ENCODE measurements around the gene DRC3.
"Not testable (repeated sequence)": the region's sequence is repeated elsewhere in the genome, so short reads cannot be mapped to it uniquely, and the experiment has no call there.

Gene DRC3

GRCh38 chr17:17972126-17972951, at the start of gene DRC3, which contains the start of gene TOM1L2:
Gene DRC3 (plus strand): TSS chr17:17972862. CDS start chr17:17977599, 4,737 bp downstream.
Gene TOM1L2 (minus strand): TSS chr17:17972400. CDS start chr17:17972313, 87 bp downstream.
- DNase-seq, result peak; percentile 100

GRCh38 chr17:17924131-17924856, 48.4 kb upstream of the DRC3 start:
- peak; percentile 66 for DNase-seq

GRCh38 chr17:17924857-17925250, 47.8 kb upstream of the DRC3 start:
- DNase-seq, result no peak

- DNase-seq, result no peak
Observed at GRCh38 chr17:17926036-17926435, 46.6 kb upstream of the DRC3 start.

- DNase-seq, result no peak
Observed at GRCh38 chr17:17926840-17927449, 45.7 kb upstream of the DRC3 start.

GRCh38 chr17:17928398-17929287, 44.0 kb upstream of the DRC3 start:
- DNase-seq, result no peak

GRCh38 chr17:17929655-17930380, 42.8 kb upstream of the DRC3 start:
- DNase-seq, result no peak

GRCh38 chr17:17930674-17931073, 42.0 kb upstream of the DRC3 start:
- DNase-seq, result no peak

- no peak for DNase-seq
Observed at GRCh38 chr17:17931159-17931558, 41.5 kb upstream of the DRC3 start.

- DNase-seq, result peak; percentile 71
Observed at GRCh38 chr17:17933775-17934174, 38.9 kb upstream of the DRC3 start.

GRCh38 chr17:17934214-17934613, 38.4 kb upstream of the DRC3 start:
- DNase-seq, result no peak

GRCh38 chr17:17934806-17935205, 37.9 kb upstream of the DRC3 start:
- DNase-seq, result no peak

- DNase-seq, result peak; percentile 96
Observed at GRCh38 chr17:17935321-17936271, 37.1 kb upstream of the DRC3 start.

GRCh38 chr17:17937201-17937853, 35.3 kb upstream of the DRC3 start:
- no peak for DNase-seq

- no peak for DNase-seq
Observed at GRCh38 chr17:17937958-17938357, 34.7 kb upstream of the DRC3 start.

GRCh38 chr17:17938388-17939107, 34.1 kb upstream of the DRC3 start:
- no peak for DNase-seq

GRCh38 chr17:17939941-17940340, 32.7 kb upstream of the DRC3 start:
- not testable (repeated sequence) for DNase-seq

GRCh38 chr17:17940441-17940911, 32.2 kb upstream of the DRC3 start:
- DNase-seq, result peak; percentile 89

GRCh38 chr17:17941015-17941414, 31.6 kb upstream of the DRC3 start:
- DNase-seq, result no peak

All from EL (cell line).